GM19324 (cell line): ENCODE data around the gene TEX26.

Experiments
- ATAC-seq: cut with Tn5 transposase; IDR thresholded peaks from one replicate; pipeline ENCODE4 v1.9.1; 2021; ENCODE audit warnings: mild to moderate bottlenecking, moderate library complexity; ENCODE audit not compliant: unreplicated experiment, low FRiP score

The TEX26 gene

DNA sequence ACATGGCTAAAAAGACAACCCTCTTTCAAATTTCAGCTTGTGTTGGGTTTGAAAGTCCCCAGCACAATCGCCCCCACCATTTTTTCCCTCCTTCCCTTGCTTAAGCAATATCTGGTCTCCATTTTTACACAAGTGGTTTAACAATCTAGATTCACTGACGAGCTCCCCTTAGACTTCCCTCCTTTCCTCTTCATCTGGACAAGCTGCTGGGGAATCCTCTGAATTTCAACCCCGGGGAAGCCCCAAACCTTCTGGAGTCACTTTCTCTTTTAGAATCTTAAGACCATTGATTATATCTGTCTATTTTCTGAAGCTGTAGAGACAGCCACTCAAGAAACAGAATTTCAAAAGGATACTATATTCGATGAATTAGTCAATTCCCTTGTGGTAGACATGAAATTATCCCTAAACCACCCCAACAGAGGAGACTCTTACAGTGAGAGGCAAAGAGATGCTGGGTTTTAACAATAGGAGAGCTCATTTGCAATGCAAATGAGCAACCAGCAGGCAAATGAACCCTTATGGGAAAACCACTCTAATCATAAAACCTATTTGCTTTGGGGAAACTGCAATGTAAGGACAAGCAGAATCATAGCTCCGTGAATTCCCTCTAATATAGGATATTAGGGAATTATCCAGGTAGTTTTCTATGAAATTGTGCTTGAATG lies 78.9 kb downstream of the TEX26 start:
- no peak for ATAC-seq

- ATAC-seq = no peak
Measured at GRCh38 chr13:31011901-31012654, 79.6 kb downstream of the TEX26 start.

- no peak for ATAC-seq
Measured at GRCh38 chr13:31012655-31013024, 80.2 kb downstream of the TEX26 start.

DNA sequence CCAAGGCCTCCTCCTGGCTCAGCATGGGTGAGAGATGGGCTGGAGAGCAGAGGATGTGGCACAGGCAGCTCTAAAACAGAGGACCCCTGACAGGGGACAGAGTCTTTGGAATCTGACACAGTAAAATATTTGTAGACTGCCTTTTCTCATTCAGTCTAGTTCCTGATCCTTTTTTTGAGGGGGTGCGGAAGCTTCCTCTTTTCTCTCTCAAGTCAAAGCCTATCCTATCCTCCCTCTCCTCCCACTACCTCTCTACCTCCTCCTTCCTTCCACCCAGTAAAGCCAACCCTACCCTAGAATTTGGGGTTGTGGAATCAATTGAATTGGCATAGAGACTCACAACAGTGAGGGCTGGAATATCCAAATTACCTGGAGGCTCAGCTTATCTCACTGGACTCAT lies 82.0 kb downstream of the TEX26 start:
- no peak for ATAC-seq

GRCh38 chr13:31015199-31015598 lies 82.7 kb downstream of the TEX26 start:
- ATAC-seq = no peak

- no peak for ATAC-seq
Measured at GRCh38 chr13:31016342-31017325, 84.2 kb downstream of the TEX26 start.

DNA sequence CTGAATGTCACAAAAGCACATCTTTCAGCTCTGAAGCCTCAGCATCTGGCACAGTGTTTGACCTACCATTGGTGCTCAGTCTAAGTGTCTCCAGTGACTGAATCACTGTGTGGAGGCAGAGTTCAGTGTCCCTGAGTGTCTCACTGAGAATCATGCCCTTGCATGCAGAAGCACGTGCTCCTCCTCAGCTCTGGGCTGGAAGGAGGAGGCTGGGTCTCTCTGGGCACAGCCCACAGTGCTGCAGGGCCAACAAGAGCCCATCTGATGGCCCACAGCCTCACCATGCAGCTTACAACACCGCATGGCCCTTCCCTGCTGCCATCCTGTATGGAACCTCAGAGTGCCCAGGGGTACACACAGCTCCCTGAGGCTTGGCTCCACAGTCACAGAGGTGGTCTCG lies 86.1 kb downstream of the TEX26 start:
- no peak for ATAC-seq

GRCh38 chr13:31020996-31021395 lies 88.5 kb downstream of the TEX26 start:
- ATAC-seq = no peak

DNA sequence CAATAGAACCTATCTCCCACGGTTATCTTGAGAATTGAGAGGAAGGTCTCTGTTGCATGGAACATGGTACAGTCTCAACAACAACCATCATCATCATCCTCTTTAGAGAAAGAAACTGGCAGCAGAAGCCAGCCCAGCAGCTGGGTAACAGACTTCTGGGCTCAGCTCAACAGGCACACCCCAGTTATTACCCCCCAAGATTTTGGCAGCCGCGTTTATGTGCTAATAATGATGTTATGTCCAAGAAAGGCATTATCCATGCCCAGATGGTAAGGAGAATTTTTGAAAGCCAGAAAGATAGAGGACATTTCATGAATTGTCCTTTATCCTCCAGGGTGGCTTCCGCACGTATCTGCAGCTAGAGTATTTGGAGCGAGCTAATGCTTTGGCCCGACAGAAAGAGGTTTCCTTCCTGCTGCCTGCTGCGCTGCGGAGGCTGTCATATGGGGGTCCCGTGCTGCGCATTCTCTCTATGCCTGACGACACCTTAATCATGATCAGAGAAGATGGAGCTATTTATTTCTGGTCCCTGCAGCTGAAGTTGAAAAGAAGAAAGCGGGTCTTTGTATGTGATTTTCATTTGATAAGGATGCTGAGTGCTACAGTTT lies 89.9 kb downstream of the TEX26 start:
- no peak for ATAC-seq

GRCh38 chr13:31022928-31023530 lies 90.6 kb downstream of the TEX26 start:
- no peak for ATAC-seq
